ENCODE results near the gene RAMACL.
"Not testable (repeated sequence)": the region's sequence is repeated elsewhere in the genome, so short reads cannot be mapped to it uniquely, and the experiment has no call there.

RAMACL gene

DNA sequence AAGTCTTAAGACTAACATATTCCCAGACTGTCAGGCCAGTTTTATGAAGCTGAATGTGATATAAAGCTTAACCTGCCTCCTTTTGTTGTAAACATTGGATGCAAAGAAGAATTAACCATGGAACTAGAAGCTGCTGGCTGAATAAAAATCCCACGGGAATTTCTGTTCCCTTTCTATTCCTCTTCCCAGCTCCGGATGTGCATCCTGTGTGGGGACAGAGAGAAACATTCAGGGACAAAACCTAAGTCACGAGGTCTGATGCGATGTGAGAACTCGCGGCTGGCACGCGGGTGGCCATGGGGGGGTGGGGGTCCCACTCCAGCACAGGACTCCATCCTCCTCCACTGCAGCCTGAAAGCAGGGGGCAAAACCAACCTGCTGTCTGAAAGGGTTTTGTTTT lies 32.2 kb downstream of the RAMACL start:
- DNase-seq = no peak

DNA sequence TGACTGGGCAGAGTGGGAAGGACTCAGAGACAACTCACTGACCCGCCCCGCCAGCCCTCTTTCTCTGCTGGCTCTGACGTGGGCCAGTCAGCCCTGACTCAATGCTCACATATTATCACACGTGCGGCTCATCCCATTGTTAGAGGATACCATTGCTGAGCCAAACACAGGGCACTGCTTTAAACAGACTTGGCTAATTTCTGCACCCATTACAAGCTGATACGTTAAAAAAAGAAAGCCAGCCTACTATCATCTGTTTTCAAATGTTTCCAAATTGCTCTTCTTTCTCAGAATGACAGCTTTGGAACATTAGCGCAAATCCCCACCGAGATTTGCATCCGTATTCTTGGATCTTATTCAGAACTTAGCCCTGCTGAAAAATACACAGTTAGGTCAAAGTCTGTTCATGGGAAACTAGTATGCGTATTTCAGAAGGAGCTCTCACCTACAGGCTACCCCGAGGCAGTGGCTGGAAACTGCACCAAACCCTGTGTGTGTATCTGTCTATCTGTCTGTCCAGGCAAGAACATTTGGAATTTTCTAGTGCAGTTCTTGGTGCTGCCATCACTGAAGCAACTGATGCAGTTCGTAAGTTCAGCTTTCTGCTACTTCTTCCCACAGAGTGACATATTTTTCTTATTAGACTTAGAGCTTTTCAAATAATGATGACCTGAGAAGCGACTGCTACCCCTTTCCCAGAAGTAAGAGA lies 32.8 kb downstream of the RAMACL start:
- DNase-seq = no peak

- no peak for DNase-seq
These were observed 33.9 kb downstream of the RAMACL start for GRCh38 chr6:166552600-166552999.

DNA sequence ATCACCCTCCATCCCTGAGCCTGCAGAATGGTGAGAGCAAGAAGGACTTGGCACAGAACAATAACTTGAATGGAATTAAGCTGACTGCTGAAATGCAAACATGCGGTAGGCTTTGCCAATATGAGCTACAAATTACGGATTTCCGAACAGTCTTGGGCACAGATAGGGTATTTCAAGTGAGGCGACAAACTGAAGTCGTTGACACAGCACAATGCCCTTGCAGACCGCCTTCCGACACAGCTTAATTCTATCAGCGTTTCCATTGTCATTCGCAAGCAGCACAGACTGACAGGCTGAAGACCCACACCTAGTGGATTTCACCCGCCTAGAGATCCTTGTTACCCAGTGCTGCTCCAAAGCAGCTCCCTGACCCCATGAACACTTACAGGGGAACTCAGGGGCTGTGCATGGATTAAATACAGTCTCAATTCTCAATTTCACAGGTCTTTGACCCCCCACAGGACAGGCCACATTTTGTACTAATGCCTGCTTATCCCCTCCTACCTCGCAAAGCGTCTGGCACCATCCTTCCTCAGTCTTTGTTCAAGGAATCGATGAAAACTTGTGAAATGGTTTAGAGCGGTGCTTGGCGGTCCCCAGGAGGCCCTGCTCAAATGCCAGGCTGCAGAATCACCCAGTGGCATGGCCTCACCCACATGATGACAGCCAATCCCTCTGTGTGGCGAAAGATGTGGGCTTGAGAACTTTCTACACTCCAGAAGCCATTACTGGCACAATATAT lies 34.6 kb downstream of the RAMACL start:
- DNase-seq = no peak

GRCh38 chr6:166546653-166547052 lies 39.8 kb downstream of the RAMACL start:
- DNase-seq = no peak

DNA sequence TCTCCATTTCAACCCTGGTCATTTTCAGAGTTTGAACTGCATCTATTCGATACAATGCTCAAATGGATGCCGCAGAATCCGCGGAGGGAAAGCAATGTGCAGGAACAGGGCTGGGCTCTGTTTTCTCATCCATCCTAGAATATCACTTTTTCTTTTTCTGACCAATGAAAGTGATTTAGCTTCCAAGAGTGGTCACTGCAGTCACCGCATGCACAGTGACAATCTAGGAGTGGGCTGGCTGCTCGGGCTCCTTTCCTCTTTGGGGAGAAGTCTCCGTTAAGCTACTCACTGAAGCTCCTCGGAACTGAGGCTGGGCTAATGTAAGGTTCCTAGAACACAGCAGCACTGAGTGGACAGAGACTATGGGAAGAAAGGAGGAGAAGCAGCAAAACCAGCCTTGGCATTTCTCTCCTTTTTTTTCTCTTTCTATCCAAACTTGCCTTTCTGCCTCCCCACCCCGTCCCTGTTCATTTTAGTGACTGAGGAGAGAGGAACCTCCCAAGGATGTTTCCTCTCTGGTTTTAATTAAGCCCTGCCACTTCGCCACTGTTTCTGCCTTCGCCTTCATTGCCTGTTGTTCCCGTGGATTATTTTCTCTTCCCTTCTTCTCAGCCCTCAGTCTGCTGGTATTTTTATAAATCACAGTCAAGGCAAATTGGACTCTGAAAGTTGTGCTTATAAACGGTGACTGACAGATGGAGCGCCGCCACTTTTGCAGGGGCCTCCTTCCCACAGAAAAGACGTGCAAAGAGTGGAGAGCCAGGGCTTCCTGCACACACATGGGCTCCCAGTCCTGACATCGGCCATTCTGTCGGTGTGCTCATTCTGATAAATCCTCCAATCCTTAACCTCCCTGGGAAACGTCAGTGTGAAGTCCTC lies 41.1 kb downstream of the RAMACL start:
- no peak for DNase-seq

DNA sequence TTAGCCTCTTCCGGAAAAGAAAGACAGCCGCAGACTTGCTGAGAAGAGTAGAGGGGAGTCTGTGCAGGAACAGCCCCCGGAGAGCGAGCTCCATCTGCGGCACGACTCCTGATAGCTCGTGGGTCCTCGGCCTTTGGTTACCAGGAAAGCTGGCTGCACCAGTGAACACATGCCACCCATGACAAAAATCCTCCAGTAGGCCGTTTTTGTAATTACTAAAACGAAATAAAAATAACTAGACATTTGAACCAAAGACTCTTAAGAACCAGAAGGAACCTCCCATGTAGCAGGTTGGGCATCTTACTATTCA lies 42.2 kb downstream of the RAMACL start:
- DNase-seq = no peak

GRCh38 chr6:166543603-166544295 lies 42.7 kb downstream of the RAMACL start:
- DNase-seq = no peak

DNA sequence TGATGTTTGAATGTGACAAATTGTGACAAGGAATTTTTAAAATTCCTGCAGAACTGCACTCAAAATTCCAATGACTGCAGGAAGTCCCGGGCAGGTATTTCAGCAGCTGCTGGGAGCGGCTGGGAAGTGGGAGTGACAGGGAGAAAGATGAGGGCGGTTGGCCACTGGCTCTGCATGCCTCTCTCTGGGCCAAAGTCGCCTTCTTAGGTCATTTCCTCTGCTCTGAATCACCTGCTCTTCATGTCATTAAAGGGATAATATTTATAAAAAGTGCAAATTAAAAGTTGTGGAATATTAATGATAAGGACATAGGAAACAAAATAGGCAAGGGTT lies 43.9 kb downstream of the RAMACL start:
- no peak for DNase-seq

DNA sequence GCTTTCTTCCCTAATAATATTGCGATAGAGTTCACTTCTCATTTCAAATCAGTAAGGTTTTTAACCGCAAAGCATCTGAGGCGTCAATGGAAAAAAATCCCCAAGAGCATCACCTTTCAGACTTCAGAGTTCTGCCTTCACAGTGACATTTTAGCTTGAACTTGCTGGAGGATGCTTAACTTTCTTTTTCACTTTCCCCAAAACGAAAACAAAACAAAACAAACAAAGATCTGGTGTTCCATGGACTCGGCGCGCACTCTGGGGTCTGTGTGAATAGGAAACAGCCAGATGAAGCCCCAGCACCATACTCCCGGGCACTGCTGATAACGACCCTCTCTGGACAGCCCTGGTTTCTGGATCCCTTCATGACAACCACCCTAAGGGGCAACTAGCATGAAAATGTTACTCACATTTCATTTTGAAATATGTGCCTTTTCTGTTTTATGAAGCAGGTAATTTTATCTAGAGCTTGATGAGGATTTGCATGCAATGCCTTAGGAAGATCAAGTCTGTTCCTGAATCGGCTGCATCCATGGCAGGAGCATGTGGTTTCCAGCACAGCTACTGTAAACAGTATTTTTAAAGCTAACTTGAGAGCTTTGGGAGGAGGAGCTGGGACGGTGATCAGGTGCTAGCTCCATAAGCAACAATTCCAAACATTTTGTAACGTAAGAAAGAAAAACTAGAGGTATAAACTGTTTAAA lies 44.5 kb downstream of the RAMACL start:
- DNase-seq = no peak

DNA sequence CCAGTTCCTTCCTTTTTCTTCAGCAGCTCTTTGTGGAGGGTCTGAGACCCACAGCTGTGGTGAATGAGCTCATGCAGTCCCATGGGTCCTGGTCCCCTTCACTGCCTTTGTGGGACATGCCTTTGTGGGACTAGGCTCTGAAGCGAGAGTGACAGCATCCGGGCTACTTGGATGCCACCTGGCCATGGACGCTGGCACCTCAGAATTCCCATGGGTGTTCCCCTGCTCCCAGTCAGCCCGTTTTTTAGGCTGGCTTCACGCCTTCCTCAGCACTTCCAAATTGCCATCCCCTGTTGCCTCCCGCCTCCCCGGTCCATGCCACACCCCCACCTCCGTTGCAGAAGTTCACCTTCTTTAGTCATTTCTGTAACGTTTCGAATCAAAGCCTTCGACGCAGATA lies 45.1 kb downstream of the RAMACL start:
- DNase-seq = no peak

DNA sequence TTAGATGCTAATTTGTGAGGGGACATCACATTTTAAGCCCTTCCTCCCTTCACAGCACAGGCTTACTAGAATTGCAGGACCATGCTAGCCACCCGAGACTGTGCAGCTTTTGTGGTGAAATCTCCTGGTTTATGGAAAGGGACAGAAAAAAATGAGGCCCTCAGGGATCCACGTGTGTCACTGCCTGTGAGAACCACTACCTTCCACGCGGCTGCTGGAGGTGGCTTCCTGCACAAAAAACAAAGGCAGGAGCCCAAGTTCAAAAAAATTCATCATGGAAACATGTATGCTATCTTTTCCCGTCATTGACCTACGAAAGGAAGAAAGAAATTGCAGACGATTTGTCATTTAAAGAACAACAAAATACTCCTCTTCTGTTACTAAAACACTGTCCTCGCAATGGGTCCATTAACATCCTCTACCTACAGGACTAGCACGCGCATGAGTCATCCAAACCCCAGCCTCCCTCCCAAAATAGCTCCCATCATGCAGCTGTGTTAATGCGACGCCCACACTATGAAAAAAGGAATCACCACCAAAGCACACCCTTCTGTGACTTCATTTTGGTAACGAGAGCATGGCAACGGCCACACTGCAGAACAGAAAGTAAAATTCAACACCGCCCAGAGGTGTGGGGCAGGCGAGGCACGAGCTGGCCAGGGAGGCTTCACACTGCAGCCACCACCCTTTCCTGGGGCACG lies 45.7 kb downstream of the RAMACL start:
- DNase-seq = no peak

GRCh38 chr6:166539543-166539942 lies 46.9 kb downstream of the RAMACL start:
- DNase-seq = no peak

GRCh38 chr6:166539011-166539385 lies 47.5 kb downstream of the RAMACL start:
- not testable (repeated sequence) for DNase-seq

DNA sequence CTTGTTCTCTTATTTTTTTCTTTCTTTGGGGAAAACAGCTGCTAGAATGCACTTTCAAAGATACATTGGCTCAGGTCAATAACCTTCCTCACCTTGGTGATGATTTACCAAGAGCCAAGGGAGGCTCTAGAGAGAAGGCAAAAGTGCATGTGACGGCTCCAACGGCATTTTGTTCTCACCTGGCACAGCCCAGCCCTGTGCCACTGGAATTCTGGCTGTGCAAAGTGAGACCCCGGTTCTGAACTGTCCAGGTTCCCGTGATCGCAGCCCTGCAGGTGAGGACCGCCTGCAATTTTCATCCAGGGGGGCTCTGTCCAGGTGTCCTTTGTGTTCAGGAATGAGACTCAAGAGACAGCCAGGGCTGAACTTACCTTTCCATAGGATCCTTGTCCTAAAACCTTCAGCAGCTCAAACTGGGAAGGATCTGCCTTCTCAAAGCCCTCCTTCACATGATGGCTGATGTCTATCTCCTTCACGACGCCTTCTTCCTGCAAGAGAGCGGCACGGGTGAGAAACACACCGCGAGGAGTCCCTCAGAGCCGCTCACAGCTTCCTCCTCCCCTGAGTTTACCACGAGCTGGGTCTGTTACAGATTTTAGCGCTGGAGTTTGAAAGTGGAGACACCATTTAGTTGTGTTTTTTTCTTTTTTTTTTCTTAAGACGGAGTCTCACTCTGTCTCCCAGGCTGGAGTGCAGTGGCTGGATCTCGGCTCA lies 48.0 kb downstream of the RAMACL start:
- no peak for DNase-seq

GRCh38 chr6:166534658-166535406 lies 51.6 kb downstream of the RAMACL start:
- DNase-seq = no peak

- no peak for DNase-seq
These were observed 53.2 kb downstream of the RAMACL start for GRCh38 chr6:166533205-166533824.

Measured in left hindlimb (tissue), 1 donor.